ENCODE measurements around the gene IL10. TPM values are rescaled to one million over a fixed set of nuclear protein-coding genes. Genes with fewer than 3 reads are reported as not detected.
A peak's percentile ranks its signal among the peaks of the same experiment; 100 is the strongest.

IL10 gene
- total RNA-seq, 1 experiment from 2014 or later: not detected

DNA sequence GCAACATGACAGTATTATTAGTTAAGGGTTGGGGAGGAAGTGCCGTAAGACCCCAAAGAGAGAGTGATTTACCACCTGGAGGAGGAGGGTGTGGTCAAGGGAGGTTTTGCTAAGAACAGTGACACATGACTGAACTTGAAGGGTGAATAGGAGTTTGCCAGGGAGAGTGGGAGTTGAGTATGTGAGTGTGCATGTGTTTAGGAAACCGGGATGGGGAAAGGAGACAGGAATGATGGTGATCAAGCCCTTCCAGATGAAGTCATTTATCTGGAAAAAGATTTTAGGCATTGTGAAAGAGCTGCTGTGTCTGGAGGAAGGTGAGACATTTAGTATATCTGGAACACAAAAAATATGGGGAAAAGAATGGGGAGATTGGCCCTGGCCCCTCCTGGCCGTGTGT is 28.1 kb upstream of the IL10 start:
- H3K9me3 ChIP-seq (replicated peaks): no peaks in the 10 kb centered on the region
- no peak for DNase-seq (ENCODE audit: low read depth in 1 of 2, low spot score in 2 of 2)

DNA sequence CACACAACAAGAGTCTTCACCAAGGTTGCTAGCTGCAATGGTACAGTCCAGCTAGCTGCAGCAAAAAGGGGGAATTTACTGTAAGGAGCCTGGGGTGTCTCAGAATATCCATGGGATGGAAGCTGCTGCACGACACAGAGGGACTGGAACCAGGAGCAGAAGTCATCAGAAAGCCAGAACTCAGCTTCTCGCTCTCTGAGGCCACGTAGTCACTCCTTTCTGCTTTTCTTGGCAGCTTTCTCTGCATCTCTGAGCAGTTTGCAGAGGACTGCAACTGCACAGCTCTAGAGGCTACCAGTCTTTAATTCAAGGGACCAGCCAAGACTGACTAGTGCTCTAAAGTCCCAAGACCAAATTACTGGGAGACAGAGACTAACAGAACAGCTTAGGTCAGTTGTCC is 27.0 kb upstream of the IL10 start:
- Histone ChIP-seq H3K9me3 (replicated peaks) (no peaks in the 10 kb centered on the region), H3K27me3 (replicated peaks) (no peaks in the 10 kb centered on the region), H3K4me1 (replicated peaks) (no peaks in the 10 kb centered on the region), H3K4me3 (no peak overlapping the region), H3K36me3 (no peaks in the 10 kb centered on the region), H3K27ac (no peak overlapping the region)
- DNase-seq (ENCODE audit: low read depth in 1 of 2, low spot score in 2 of 2): no peak

More for the DNA sequence above, 28.1 kb upstream of the IL10 start:
- Histone ChIP-seq H3K27me3 (replicated peaks) (no peaks in the 10 kb centered on the region), H3K27ac (no peak overlapping the region), H3K36me3 (no peaks in the 10 kb centered on the region), H3K4me1 (replicated peaks) (no peaks in the 10 kb centered on the region), H3K4me3 (no peak overlapping the region)

DNA sequence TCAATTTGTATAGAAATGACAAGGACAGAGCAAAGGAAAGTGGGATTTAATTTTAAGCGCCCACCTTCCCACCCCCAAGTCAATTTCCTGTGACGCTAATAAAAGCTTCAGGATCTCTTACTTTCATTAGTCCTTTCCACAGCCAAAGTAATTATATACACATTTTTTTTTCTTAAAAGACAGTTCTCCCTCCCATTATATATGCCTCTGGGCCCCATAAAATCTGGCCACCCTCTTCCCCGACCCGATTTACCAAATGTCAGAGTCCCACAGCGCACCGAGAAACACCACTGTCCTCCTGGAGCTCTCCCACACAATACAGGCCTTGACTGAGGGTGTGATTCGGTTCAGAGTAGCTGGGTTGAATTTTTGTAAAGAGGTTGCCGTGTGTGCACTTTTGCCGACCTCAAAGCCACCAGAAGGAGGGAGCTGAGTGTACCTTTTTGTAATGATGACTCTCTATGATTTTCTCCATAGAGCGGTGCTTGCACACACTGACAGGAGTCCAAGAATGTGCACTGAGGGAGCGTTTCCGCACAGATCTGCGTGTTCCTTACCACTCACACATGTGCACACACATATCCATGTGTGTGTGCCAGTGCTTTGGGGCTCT is 26.2 kb upstream of the IL10 start:
- no peaks in the 10 kb centered on the region for H3K9me3 ChIP-seq (replicated peaks)
- H3K36me3 ChIP-seq: no peaks in the 10 kb centered on the region
- H3K4me1 ChIP-seq (replicated peaks): peaks cover under 1% of the 10 kb centered on the region; the same call in 1 of the 2 replicates
- H3K27ac ChIP-seq: no peak overlapping the region
- no peak overlapping the region for H3K4me3 ChIP-seq
- DNase-seq (ENCODE audit: low read depth in 1 of 2, low spot score in 2 of 2): no peak
- no peaks in the 10 kb centered on the region for H3K27me3 ChIP-seq (replicated peaks)

DNA sequence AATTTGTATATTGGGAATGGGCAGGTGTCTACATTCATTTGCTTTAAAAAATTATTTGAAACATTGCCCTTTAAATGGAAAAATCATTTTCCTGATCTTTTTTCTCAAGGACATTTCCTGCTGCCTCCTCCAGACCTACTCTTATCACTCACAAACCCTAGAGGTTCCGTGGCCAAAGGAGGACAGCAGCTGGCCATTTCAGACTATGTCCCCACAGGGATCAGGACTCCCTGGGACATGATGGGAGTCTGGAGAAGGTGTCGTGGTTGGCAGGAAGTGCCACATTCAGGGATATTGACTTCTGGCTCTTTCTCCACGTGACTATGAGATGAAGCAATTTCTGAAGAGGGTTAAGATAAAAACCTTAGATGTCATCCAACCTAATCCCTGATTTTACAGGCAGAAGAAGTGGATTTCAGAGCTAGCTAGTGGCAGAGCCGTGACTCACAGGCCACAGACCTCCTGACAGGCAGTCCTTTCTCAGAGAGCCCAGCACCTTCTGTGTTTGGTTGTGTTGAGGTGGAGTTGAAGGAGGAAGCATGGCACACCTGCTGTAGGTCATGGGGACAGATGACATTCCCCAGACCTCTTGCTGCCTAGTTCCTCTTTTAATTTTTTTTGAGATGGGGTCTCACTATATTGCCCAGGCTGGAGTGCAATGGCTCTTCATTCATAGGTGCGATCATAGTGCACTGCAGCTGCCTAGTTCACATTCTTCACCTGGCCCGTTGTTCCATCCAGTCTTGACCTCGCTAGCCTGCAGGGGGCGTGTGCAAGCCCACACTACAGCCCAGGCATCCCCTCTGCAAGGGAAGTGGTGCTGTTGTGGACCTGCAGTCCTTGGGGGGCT is 25.5 kb upstream of the IL10 start:
- Histone ChIP-seq H3K36me3 (no peaks in the 10 kb centered on the region), H3K9me3 (replicated peaks) (no peaks in the 10 kb centered on the region), H3K4me3 (no peak overlapping the region), H3K27ac (no peak overlapping the region), H3K27me3 (replicated peaks) (no peaks in the 10 kb centered on the region), H3K4me1 (replicated peaks) (peaks cover 7% of the 10 kb centered on the region)
- no peak for DNase-seq (ENCODE audit: low read depth in 1 of 2, low spot score in 2 of 2)

DNA sequence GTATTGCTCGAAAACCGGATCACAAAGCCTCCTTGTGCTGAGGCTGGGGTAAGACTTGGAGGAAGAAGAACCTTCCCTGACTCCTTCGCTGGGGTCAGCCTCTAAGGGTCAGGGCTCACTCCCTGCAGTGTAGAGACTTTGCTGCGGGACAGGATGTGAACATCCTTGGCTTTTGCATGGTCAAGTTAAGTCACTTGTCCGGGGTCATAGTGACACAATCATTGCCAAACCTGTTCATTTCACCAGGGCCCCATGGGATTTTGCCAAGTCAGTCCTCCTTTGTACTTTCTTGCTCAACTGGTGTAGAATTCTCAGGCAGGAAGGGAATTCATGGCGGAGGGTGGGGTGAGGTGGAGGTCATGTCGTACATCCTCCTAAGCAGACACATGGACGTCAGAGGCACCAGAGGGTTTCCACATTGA is 24.7 kb upstream of the IL10 start:
- no peaks in the 10 kb centered on the region for H3K36me3 ChIP-seq
- no peak overlapping the region for H3K27ac ChIP-seq
- peaks cover 15% of the 10 kb centered on the region for H3K4me1 ChIP-seq (replicated peaks)
- DNase-seq (ENCODE audit: low read depth in 1 of 2, low spot score in 2 of 2): no peak
- no peaks in the 10 kb centered on the region for H3K9me3 ChIP-seq (replicated peaks)
- no peaks in the 10 kb centered on the region for H3K27me3 ChIP-seq (replicated peaks)
- no peak overlapping the region for H3K4me3 ChIP-seq

DNA sequence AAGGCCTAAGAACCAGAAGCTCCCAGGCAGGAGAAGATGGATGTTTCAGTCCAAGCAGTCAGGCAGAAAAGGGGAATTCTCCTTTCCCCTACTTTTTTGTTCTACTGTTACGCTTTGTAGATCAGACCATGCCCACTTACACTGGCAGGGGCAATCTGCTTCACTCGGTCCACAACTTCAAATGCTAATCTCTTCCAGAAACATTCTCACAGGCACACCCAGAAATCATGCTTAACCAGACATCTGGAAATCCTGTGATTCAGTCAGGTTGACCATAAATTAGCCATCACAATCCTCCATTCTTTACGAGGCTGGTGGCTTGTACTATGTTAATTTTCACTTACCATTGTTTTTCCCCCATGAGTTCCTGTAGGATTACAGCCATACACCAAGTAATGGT is 23.8 kb upstream of the IL10 start:
- Histone ChIP-seq H3K9me3 (replicated peaks) (no peaks in the 10 kb centered on the region), H3K27me3 (replicated peaks) (no peaks in the 10 kb centered on the region), H3K4me3 (no peak overlapping the region), H3K4me1 (replicated peaks) (peaks cover 24% of the 10 kb centered on the region), H3K36me3 (no peaks in the 10 kb centered on the region), H3K27ac (no peak overlapping the region)
- no peak for DNase-seq (ENCODE audit: low read depth in 1 of 2, low spot score in 2 of 2)

DNA sequence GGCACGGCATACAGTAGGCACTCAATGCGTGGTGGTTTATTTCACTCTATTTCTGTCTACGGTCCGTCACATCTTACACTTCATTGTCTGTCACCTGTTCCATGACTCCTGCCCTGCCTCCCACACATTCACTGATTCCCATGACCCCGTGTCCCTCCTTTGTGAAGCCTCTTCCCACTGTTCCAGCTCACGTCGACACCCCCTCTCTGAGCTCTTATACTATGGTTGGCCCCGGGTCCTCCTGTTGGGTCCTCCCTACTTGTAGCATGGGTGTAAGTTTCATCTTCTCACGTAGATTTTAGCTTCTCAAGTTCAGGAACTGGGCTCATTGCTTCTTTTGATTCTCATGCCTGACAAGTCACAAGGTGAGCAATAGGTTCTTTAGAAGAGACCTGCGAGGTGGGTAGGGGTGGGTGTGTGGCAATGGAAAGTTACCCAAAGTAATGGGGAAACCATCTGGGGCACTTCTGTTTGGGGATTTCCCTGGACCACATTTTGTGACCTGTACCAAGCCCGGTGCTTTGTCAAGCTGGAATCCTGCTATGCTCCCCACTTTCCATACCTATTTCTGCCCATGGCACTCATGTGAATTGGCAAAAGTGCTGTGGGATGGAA is 22.1 kb upstream of the IL10 start:
- DNase-seq (ENCODE audit: low read depth in 1 of 2, low spot score in 2 of 2): no peak
- Histone ChIP-seq H3K4me1 (replicated peaks) (peaks cover 24% of the 10 kb centered on the region), H3K4me3 (no peak overlapping the region), H3K36me3 (no peaks in the 10 kb centered on the region), H3K27ac (no peak overlapping the region), H3K9me3 (replicated peaks) (no peaks in the 10 kb centered on the region), H3K27me3 (replicated peaks) (no peaks in the 10 kb centered on the region)

DNA sequence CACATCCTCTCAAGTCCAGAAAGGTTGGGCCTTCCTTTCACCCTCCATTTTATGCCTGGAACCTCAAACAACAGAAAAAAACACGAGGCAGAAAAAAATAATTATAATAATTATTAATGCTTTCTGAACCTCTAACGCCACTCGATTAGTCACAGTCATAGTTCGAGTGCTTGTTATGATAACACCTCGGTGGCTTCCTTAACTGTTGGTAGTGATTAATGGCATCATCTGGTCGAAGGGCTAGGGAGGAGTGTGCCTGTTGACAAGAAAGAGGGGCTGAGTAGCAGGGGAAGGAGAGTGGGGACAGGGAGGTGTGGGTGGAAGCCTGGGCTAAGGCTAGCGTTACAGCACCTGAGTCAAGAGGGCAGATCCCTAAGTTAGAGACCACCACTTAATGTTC is 21.3 kb upstream of the IL10 start:
- Histone ChIP-seq H3K27me3 (replicated peaks) (no peaks in the 10 kb centered on the region), H3K4me3 (no peak overlapping the region), H3K36me3 (no peaks in the 10 kb centered on the region), H3K4me1 (replicated peaks) (peaks cover 24% of the 10 kb centered on the region), H3K27ac (no peak overlapping the region), H3K9me3 (replicated peaks) (no peaks in the 10 kb centered on the region; the same call in 1 of the 2 replicates)
- DNase-seq (ENCODE audit: low read depth in 1 of 2, low spot score in 2 of 2): no peak

DNA sequence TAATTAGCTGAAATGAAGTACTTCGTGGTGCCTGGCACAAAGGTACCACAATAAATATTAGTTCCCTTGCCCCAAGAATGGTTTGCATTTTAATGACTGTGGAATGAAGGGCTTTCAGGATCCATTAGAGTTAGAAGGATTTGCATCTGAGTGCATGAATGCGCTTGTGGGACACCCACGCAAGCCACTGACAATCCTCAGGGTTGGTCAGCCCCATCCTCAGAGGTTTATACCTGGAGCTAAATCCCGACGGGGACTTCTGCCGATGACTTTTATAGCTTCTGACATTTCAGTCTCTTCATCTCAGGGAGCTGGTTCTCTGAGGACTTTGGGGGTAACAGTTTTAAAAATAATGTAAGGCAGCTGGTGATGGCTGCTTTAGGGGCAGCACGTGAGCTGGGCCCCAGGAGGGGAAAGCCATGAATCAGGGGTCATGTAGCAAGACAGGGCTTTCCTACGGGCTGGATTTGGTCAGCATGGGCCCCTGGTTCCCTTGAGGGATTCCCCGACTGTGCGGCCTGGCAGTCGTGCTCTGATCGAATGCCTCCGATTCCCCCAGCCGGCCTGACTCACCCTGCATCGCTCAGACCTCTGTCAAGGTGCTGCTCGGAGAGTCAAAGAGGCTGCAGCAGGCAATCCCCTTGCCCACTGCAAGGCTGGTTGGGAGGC is 20.8 kb upstream of the IL10 start:
- Histone ChIP-seq H3K9me3 (replicated peaks) (no peaks in the 10 kb centered on the region; the same call in 1 of the 2 replicates), H3K36me3 (no peaks in the 10 kb centered on the region), H3K4me1 (replicated peaks) (peaks cover 24% of the 10 kb centered on the region), H3K27me3 (replicated peaks) (no peaks in the 10 kb centered on the region), H3K27ac (peak overlapping the region; percentile 56; the same call in 1 of the 2 replicates), H3K4me3 (no peak overlapping the region)
- DNase-seq (ENCODE audit: low read depth in 1 of 2, low spot score in 2 of 2): no peak

DNA sequence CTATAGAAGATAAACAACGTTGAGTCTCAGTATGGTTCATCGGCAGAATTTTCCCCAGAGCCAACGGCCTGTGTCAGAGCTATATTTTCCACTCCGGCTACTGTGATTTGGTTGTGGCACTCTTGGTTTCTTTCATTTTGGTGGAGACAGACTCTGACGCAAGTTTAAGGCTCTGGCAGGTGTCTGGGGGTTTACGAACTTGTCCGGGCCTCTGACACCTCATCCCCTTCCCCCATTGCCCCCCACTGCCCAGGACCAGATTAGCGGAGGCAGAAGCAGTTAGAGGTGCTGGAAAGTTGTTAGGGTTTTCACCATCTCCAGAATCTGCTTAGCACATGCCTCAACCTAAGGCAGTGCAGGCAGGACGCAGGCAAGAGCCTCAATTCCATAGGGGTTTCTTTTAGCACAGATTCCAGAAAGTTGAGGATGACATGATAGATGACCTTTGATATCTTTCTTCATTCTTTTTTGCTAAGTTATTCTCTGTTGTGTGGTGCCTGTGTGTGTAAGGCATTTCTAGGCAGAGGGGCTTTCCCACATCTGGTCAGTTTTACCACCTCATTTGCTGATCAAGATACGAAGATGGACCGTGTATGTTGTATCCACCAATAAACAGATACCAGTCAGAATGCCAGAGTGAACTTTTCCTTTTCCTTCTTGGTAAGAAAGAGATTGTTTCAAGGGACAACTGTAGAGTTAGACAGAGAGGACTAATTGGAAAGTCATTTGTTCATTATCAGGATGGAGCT is 18.4 kb upstream of the IL10 start:
- Histone ChIP-seq H3K36me3 (no peaks in the 10 kb centered on the region), H3K27me3 (replicated peaks) (no peaks in the 10 kb centered on the region), H3K9me3 (replicated peaks) (no peaks in the 10 kb centered on the region; the same call in 1 of the 2 replicates), H3K4me3 (no peak overlapping the region), H3K4me1 (replicated peaks) (peaks cover 24% of the 10 kb centered on the region), H3K27ac (no peak overlapping the region)
- no peak for DNase-seq (ENCODE audit: low read depth in 1 of 2, low spot score in 2 of 2)

DNA sequence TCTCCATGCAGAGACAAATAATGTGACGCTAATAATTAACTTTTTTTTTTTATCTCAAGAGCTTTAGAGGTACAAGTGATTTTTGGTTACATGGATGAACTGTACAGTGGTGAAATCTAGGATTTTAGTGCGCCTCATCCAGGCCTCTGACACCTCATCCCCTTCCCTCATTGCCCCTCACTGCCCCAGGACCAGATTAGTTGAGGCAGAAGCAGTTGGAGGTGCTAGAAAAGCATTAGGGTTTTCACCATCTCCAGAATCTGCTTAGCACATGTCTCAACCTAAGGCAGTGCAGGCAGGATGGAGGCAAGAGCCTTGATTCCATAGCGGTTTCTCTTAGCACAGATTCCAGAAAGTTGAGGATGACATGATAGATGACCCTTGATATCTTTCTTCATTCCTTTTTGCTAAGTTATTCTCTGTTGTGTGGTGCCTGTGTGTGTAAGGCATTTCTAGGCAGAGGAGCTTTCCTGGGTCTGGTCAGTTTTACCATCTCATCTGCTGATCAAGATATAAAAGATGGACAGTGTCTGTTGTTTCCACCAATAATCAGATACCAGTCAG is 16.3 kb upstream of the IL10 start:
- no peak overlapping the region for H3K27ac ChIP-seq
- peaks cover 24% of the 10 kb centered on the region for H3K4me1 ChIP-seq (replicated peaks)
- no peaks in the 10 kb centered on the region for H3K36me3 ChIP-seq
- no peaks in the 10 kb centered on the region; the same call in 1 of the 2 replicates for H3K9me3 ChIP-seq (replicated peaks)
- H3K27me3 ChIP-seq (replicated peaks): no peaks in the 10 kb centered on the region
- DNase-seq (ENCODE audit: low read depth in 1 of 2, low spot score in 2 of 2): no peak
- H3K4me3 ChIP-seq: no peak overlapping the region

DNA sequence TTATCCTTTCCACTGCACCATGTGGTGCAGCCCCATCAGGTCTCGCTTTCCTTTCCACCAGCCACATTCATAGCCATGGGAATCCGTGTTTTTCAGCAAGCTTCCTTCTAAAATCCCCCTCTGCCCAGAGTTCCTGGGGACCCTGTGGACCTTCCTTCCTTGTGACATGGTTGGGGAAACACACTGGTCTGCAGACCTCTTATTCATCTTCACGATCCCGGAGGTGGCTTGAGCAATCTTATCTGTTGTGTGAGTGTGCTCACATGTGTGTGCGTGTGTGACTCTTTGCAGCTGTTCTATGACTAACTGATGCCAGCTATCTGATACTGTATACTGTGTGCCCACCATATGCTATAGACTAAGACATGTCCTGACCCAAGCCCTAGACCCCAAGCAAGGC is 15.6 kb upstream of the IL10 start:
- Histone ChIP-seq H3K9me3 (replicated peaks) (no peaks in the 10 kb centered on the region; the same call in 1 of the 2 replicates), H3K27me3 (replicated peaks) (no peaks in the 10 kb centered on the region), H3K36me3 (no peaks in the 10 kb centered on the region), H3K27ac (no peak overlapping the region), H3K4me3 (no peak overlapping the region), H3K4me1 (replicated peaks) (peaks cover 18% of the 10 kb centered on the region)
- no peak for DNase-seq (ENCODE audit: low read depth in 1 of 2, low spot score in 2 of 2)

Measured in SJSA1 (cell line).